Ascending aorta (tissue), 2 donors: ENCODE data around the gene KIRREL3. TPM values are rescaled to one million over a fixed set of nuclear protein-coding genes. Genes with fewer than 3 reads are reported as not detected.

Experiments used
- DNase-seq, 2 donors: peaks; one replicate each; pipeline ENCODE4 v3.0.0-alpha.2; 2019; ENCODE audit warnings: low spot score in 2 of 2
- H3K27ac ChIP-seq, 2 donors: fragments of 200-600 bp; sonication (generic); one replicate each; pipeline ENCODE4 v1.5.1; 2016 to 2017; ENCODE audit warnings: mild to moderate bottlenecking in 1 of 2
- H3K27me3 ChIP-seq: fragments of 200-600 bp; sonication (generic); one replicate; pipeline ENCODE4 v1.5.1; 2017
- H3K36me3 ChIP-seq, 2 donors: fragments of 200-600 bp; sonication (generic); one replicate each; pipeline ENCODE4 v1.5.1; 2016
- H3K4me1 ChIP-seq, 2 donors: fragments of 200-600 bp; sonication (generic); one replicate each; pipeline ENCODE4 v1.5.1; 2016 to 2017; ENCODE audit warnings: mild to moderate bottlenecking in 1 of 2
- H3K4me3 ChIP-seq, 2 donors: fragments of 200-600 bp; sonication (generic); one replicate each; pipeline ENCODE4 v1.5.1; 2016 to 2017; ENCODE audit warnings: mild to moderate bottlenecking in 1 of 2
- H3K9me3 ChIP-seq, 2 donors: fragments of 200-600 bp; sonication (generic); one replicate each; pipeline ENCODE4 v1.5.1; 2016
- CTCF ChIP-seq, 3 experiments: fragments of 200-600 bp in 2 of 3; fragments of 450-650 bp in 1 of 3; sonication (generic) in 2 of 3; IDR thresholded peaks; one replicate each; pipeline ENCODE4 v1.5.1; 2016 to 2019; ENCODE audit warnings: antibody characterized with exemption in 3 of 3, mild to moderate bottlenecking in 1 of 3, moderate library complexity in 1 of 3
- intact Hi-C: fragments of 100-400 bp; cut with DNase I; formaldehyde crosslinking; loops from one replicate; pipeline ENCODE4 v1.15.1; 2023
- total RNA-seq: library from RNA; depleted of rRNA; stranded (reverse); fragments of >200 nt; gene quantifications from one replicate; pipeline ENCODE4 v1.1.0, GENCODE V29; 2016

The KIRREL3 gene
- total RNA-seq, 1 donor from 2014 or later, result not detected

GRCh38 chr11:126754591-126755426 is 245.8 kb downstream of the KIRREL3 start:
- Histone ChIP-seq H3K27me3 (no peaks in the 10 kb centered on the region), H3K27ac (no peak overlapping the region), H3K4me1 (no peaks in the 10 kb centered on the region), H3K9me3 (no peaks in the 10 kb centered on the region), H3K4me3 (no peak overlapping the region), H3K36me3 (no peaks in the 10 kb centered on the region)
- TF ChIP-seq CTCF (IDR thresholded peaks at IDR 0.05), result no peak
- intact Hi-C loops, result no loop called here
- no peak for DNase-seq

DNA sequence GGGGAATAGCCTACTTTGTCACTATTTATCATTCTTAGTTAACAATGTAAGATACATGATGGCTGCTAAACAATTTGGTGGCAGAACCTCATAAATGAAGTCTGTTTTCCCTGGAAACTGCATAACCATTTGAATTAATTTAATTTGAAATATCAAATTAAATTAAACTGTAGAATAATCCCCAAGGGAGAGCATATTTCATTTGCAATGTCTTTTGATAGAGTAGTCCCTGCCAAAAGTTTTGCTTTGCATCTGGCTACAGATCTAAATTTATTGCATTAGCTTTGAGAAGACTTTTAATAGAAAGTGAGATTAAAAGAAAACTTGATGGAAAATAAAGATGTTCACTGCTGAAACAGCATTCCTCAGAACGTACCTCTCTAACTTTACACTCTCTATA is 246.6 kb downstream of the KIRREL3 start:
- H3K27me3 ChIP-seq, result no peaks in the 10 kb centered on the region
- H3K27ac ChIP-seq, result no peak overlapping the region
- no peaks in the 10 kb centered on the region for H3K9me3 ChIP-seq
- H3K4me1 ChIP-seq, result no peaks in the 10 kb centered on the region
- H3K4me3 ChIP-seq, result no peak overlapping the region
- no peak for DNase-seq
- intact Hi-C loops, result no loop called here
- H3K36me3 ChIP-seq, result no peaks in the 10 kb centered on the region
- TF ChIP-seq CTCF (IDR thresholded peaks at IDR 0.05), result no peak

DNA sequence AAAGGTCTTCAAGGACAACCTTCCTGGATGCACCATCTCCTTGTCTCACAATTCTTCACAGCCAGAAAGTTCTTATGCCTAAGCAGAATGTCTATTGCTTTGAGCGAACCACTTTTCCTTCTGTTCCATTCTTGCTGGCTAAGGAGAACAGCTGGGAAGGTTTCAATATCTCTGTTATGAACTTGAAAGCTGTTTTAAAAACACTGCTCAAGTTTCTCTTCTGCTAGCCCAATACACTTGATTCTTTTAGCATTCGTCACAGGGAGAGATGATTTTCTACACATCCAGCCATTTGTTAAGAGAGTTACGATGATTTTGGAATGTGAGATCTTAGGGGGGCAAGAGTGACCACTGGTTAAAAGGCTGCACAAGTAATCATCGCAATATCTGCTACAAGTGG is 249.3 kb downstream of the KIRREL3 start:
- TF ChIP-seq CTCF (IDR thresholded peaks at IDR 0.05), result no peak
- H3K4me3 ChIP-seq, result no peak overlapping the region
- no peak overlapping the region for H3K27ac ChIP-seq
- no peaks in the 10 kb centered on the region for H3K36me3 ChIP-seq
- no peaks in the 10 kb centered on the region for H3K27me3 ChIP-seq
- no peaks in the 10 kb centered on the region for H3K9me3 ChIP-seq
- intact Hi-C loops, result no loop called here
- DNase-seq, result no peak
- no peaks in the 10 kb centered on the region for H3K4me1 ChIP-seq

GRCh38 chr11:126748793-126749192 is 251.8 kb downstream of the KIRREL3 start:
- no peaks in the 10 kb centered on the region for H3K9me3 ChIP-seq
- no peak overlapping the region for H3K4me3 ChIP-seq
- H3K27ac ChIP-seq, result no peak overlapping the region
- H3K36me3 ChIP-seq, result no peaks in the 10 kb centered on the region
- no peak for TF ChIP-seq CTCF (IDR thresholded peaks at IDR 0.05)
- H3K27me3 ChIP-seq, result no peaks in the 10 kb centered on the region
- DNase-seq, result no peak
- H3K4me1 ChIP-seq, result no peaks in the 10 kb centered on the region
- intact Hi-C loops, result no loop called here

DNA sequence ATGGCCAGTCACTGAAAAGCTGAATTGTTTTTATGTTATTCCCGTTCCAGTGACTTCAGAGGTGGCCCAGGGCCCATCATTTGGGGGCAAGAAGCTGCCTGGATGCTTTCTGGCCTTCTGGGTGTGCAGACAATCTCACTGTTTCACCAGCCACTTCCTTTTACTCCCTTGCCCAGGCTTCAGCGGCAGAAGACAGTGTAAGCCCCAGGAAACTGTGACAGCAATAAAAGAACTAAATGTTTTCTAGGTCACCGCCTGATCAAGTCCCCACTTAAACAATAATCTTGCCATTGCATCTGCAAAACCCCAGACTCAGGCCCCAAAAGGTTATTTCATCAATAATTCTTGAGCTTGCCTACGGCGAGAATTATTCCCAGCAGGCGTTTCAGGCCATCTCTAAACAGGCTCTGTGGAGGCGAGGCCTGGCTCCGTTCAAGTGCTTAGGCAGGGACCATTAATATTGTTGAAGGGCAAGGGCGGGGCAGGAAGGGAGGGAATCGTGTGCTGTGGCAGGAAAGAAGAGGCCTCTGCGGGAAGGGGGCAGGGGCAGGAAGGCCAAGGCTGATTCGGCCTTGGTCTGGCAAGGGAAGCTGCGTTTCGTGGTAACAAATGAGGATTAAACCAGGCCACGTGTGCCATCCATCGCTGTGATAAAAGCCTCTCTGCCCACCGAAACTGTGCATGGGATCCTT is 252.3 kb downstream of the KIRREL3 start:
- no peak for TF ChIP-seq CTCF (IDR thresholded peaks at IDR 0.05)
- H3K36me3 ChIP-seq, result no peaks in the 10 kb centered on the region
- H3K4me1 ChIP-seq, result no peaks in the 10 kb centered on the region
- intact Hi-C loops, result no loop called here
- H3K27me3 ChIP-seq, result no peaks in the 10 kb centered on the region
- no peaks in the 10 kb centered on the region for H3K9me3 ChIP-seq
- H3K27ac ChIP-seq, result no peak overlapping the region
- H3K4me3 ChIP-seq, result no peak overlapping the region
- no peak for DNase-seq
